ENCODE measurements around the gene NPM3.

The NPM3 gene

GRCh38 chr10:101772017-101772894, 11.0 kb downstream of the NPM3 start:
- H3K27ac ChIP-seq = no peak overlapping the region
- no peak for TF ChIP-seq ZFX (IDR thresholded peaks at IDR 0.05)
- TF ChIP-seq, protein P1, sequence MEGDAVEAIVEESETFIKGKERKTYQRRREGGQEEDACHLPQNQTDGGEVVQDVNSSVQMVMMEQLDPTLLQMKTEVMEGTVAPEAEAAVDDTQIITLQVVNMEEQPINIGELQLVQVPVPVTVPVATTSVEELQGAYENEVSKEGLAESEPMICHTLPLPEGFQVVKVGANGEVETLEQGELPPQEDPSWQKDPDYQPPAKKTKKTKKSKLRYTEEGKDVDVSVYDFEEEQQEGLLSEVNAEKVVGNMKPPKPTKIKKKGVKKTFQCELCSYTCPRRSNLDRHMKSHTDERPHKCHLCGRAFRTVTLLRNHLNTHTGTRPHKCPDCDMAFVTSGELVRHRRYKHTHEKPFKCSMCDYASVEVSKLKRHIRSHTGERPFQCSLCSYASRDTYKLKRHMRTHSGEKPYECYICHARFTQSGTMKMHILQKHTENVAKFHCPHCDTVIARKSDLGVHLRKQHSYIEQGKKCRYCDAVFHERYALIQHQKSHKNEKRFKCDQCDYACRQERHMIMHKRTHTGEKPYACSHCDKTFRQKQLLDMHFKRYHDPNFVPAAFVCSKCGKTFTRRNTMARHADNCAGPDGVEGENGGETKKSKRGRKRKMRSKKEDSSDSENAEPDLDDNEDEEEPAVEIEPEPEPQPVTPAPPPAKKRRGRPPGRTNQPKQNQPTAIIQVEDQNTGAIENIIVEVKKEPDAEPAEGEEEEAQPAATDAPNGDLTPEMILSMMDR (conservative IDR thresholded peaks at IDR 0.05) = no peak

- TF ChIP-seq ZFX (IDR thresholded peaks at IDR 0.05) = no peak
- TF ChIP-seq, protein P1 (conservative IDR thresholded peaks at IDR 0.05) = no peak
These were observed 11.9 kb downstream of the NPM3 start for GRCh38 chr10:101771380-101771779.

DNA sequence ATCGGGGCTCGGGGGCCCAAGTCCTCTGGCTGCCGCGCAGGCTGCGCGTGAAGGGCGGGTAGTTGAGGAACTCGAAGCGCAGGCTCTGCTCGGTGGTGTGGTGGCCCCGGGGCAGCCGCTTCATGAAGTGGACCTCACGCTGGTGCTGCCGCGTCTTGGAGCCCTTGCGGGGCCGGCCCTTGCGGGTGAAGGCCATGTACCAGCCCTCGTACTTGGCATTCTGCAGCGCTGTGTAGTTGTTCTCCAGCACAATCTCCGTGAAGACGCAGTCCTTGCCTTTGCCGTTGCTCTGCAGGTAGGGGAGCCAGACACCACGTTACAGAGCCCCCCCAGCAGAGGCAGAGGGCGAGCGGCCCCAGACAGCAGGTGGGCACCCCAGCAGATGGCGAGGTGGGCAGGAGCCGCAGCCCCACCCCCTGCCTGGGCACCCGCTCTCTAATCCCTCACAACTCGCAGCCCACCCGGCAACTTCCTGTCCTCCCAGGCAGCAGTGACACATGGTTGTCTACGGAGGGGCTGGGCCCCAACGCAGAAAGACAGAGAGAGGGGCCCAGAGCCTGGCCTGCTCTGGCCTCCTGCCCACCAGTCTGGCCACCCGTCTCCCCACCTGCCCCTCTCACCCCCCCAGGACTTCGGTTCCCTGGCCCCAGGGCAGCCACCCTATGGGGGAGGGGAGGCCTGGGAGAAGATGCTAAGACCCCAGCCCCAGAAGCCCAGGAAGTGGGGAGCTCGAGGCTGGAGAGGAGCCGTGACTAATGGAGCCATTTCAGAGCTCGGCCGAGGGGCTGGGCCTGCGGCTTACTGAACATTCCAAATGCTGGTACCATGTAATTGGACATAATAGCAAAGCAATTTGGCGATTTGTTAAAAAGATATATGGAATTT, 12.7 kb downstream of the NPM3 start:
- no peak overlapping the region for H3K27ac ChIP-seq

More at GRCh38 chr10:101771380-101771779, 11.9 kb downstream of the NPM3 start:
- no peak overlapping the region for H3K27ac ChIP-seq

DNA sequence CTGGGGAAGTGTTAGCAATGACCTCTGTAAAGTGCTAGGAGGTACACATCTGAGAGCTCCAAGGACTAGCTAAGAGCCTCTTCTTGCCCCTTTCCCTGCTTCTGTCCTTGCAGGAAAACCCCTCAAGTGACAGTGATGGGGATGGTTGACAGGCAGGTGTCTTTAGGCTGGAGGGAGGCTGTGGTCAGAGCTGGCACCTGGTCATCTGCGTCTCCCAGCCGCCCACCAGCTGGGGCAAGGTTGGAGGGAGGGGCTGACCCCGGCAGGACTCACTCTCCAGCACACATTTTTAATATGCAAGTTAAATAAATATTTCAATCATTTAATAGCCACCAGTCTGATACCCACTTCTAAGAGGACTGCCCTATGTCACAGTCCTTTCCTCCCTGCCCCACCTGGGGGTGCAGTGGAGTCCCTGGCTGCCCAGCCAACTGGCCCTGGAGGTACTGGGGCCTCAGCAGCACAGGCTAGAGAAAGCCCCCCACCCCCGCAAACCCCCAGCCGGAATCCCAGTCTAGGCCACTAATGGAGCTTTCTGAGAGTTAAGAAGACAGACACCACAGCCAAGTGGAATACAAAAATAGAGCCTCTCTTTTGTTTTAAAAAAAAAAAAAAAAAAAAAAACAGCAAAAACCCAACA, 13.6 kb downstream of the NPM3 start:
- TF ChIP-seq, protein P1 (conservative IDR thresholded peaks at IDR 0.05) = no peak
- no peak for TF ChIP-seq ZFX (IDR thresholded peaks at IDR 0.05)
- H3K27ac ChIP-seq = no peak overlapping the region

More for the DNA sequence above, 12.7 kb downstream of the NPM3 start:
- no peak for TF ChIP-seq ZFX (IDR thresholded peaks at IDR 0.05)
- TF ChIP-seq, protein P1 (conservative IDR thresholded peaks at IDR 0.05) = no peak

DNA sequence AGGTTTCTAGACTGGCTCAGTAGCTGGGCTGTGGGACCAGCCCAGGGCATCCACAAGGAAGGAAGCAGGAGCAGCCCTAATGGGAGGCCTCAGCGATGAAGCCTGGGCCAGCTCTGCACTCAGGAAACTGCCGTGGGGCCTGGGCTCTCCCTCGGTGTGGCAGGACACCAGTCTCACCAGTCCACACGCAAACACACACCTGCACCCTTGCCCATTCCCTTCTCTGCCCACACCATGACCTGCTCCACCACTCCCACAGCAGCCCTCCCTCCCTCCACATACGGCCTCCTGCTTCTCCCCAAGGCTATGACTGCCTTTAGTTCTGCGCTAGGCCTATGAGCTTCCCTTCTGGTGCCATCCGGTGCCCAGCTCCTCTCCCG, 14.5 kb downstream of the NPM3 start:
- TF ChIP-seq, protein P1 (conservative IDR thresholded peaks at IDR 0.05) = no peak
- TF ChIP-seq ZFX (IDR thresholded peaks at IDR 0.05) = no peak
- no peak overlapping the region for H3K27ac ChIP-seq

DNA sequence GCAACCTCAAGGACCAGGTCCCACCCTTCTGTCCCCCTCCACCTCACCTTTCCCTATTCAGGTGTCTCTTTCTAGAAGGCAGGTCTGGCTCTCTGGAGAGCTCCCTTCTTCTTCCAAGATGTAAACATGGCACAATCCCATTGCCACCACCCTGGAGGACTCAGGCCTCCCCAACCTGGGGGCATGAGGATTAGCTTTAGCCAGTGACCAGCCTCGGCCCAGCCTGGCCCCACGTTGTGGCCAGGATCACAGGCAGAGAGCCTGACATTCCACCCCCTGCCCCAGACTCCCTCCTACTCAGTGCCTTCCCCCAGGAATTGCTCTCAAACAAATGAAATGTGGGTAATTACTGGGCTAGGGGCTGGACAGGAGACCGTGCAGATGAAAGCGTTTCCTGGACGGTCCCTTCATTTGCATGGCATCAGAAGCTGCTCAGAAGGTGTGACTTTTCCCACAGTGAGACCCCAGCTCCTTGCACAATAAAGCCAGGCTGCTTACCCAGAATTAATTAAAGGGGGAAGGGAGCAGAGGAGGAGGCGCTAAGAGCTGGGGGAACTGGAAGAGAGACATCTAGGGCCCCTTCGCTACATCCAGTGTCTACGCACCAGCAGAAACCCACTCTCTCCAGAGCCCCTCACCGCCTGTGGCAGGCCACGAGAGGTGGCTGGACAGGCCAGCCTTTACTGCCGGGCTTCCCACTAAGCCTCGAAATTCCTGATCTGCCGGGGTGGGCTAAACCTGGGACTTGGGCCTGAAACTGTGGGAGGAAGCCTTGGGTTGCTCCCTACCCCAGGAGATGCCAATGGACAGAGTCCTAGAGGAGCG, 15.1 kb downstream of the NPM3 start:
- no peak overlapping the region for H3K27ac ChIP-seq
- TF ChIP-seq ZFX (IDR thresholded peaks at IDR 0.05) = no peak
- TF ChIP-seq, protein P1 (conservative IDR thresholded peaks at IDR 0.05) = no peak
